22Rv1 (cell line): ENCODE results near the gene MSX1.

ENCODE experiments used
- ZFX ChIP-seq: fragments of 450-650 bp; IDR thresholded peaks from 2 replicates; pipeline ENCODE4 v1.6.1; 2017; ENCODE audit warnings: antibody characterized with exemption, borderline replicate concordance
- TF ChIP-seq, protein P1 (sequence below): fragments of 450-650 bp; IDR thresholded peaks from 2 replicates; pipeline ENCODE4 v1.5.1; 2017; ENCODE audit warnings: mild to moderate bottlenecking

DNA sequence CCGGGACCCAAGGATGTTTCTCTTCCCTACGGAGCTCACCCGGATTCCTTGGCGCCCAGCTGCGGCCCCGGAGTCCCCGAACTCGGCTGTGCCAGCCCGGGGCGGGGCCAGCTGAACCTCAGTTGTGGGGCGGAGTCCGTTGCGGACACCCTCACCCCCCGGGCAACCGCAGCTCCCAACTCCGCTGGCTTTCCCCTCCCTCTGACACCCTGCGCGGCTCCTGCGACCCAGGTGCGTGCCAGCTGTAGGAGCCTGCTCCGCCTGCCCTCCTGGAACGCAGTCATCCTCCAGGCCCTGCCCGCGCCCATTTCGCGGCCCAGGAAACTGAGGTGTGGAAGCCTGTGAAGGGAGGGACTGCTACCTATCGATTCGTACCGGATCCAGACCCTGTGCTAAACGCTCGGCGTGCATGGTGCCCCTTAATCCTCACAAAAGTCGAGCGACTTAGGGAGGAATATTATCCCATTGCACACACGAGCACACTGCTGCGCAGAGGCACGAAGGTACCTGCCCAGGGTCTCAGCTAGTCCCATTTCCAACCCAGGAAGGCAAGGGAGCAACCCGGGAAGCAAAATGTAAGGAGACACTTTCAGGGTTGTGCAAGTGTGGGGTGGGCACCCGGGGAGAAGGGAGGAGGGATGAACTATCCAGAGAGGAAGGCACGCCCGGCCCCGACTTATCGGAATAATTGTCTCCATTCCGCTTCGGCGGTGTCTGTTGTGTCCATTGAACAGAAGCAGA lies 12.3 kb downstream of the MSX1 start:
- TF ChIP-seq, protein P1, sequence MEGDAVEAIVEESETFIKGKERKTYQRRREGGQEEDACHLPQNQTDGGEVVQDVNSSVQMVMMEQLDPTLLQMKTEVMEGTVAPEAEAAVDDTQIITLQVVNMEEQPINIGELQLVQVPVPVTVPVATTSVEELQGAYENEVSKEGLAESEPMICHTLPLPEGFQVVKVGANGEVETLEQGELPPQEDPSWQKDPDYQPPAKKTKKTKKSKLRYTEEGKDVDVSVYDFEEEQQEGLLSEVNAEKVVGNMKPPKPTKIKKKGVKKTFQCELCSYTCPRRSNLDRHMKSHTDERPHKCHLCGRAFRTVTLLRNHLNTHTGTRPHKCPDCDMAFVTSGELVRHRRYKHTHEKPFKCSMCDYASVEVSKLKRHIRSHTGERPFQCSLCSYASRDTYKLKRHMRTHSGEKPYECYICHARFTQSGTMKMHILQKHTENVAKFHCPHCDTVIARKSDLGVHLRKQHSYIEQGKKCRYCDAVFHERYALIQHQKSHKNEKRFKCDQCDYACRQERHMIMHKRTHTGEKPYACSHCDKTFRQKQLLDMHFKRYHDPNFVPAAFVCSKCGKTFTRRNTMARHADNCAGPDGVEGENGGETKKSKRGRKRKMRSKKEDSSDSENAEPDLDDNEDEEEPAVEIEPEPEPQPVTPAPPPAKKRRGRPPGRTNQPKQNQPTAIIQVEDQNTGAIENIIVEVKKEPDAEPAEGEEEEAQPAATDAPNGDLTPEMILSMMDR: no peak
- TF ChIP-seq ZFX: no peak
